Panc1 (cell line): Measurements from ENCODE around the gene SLC35A3. TPM values are rescaled to one million over a fixed set of nuclear protein-coding genes. Genes with fewer than 3 reads are reported as not detected.

Source experiments
- ATAC-seq: fragments of 200-7000 bp; cut with Tn5 transposase; 2 replicates; pipeline ENCODE4 v1.9.1; 2020; ENCODE audit warnings: mild to moderate bottlenecking, moderate library complexity
- BruUV-seq: library from RNA; stranded (reverse); fragments of 400-500 nt; replicated peaks from 2 replicates; lab custom pipeline; 2021; lab: Mats Ljungman, UMichigan
- CTCF ChIA-PET: fragments of 300-600 bp; sonication (Branson Sonifier 250); formaldehyde crosslinking; loops from one replicate; lab custom pipeline; 2022; ENCODE audit warnings: antibody characterized with exemption; lab: Charles Lee
- POLR2A ChIA-PET: fragments of 300-600 bp; sonication (Branson Sonifier 250); formaldehyde crosslinking; loops from one replicate; lab custom pipeline; 2022; ENCODE audit warnings: antibody characterized with exemption; lab: Charles Lee
- DNase-seq: peaks from one replicate; pipeline ENCODE4 v3.0.0-alpha.2; 2010; ENCODE audit warnings: low read depth, low spot score
- H3K27ac ChIP-seq: 2 replicates; pipeline ENCODE4 v1.5.1; 2011; ENCODE audit warnings: mild to moderate bottlenecking, low read length, inconsistent platforms
- H3K27me3 ChIP-seq: fragments of 200-500 bp; sonication (Bioruptor generic); 2 replicates; pipeline ENCODE4 v1.6.0; 2014; ENCODE audit warnings: low read length, inconsistent platforms; ENCODE audit not compliant: control insufficient read depth, insufficient read depth
- H3K36me3 ChIP-seq: fragments of 200-500 bp; sonication (Bioruptor generic); 2 replicates; pipeline ENCODE4 v1.5.1; 2014; ENCODE audit warnings: inconsistent platforms, mild to moderate bottlenecking, low read length, moderate library complexity; ENCODE audit not compliant: control insufficient read depth, insufficient read depth
- H3K4me1 ChIP-seq: 2 replicates; pipeline ENCODE4 v1.5.1; 2011; ENCODE audit warnings: inconsistent platforms, mild to moderate bottlenecking, low read length, moderate library complexity; ENCODE audit not compliant: control insufficient read depth, insufficient read depth
- H3K4me3 ChIP-seq, 2 experiments: 2 replicates each; pipeline ENCODE4 v1.5.1; 2011 to 2012; ENCODE audit warnings: low read depth in 2 of 2, low read length in 2 of 2, mild to moderate bottlenecking in 2 of 2, inconsistent platforms in 1 of 2, moderate library complexity in 1 of 2
- H3K9me3 ChIP-seq: fragments of 200-500 bp; sonication (Bioruptor generic); 2 replicates; pipeline ENCODE4 v1.5.1; 2014; ENCODE audit warnings: low read depth, mild to moderate bottlenecking, inconsistent platforms, low read length, moderate library complexity; ENCODE audit not compliant: control insufficient read depth, insufficient read depth
- CTCF ChIP-seq: fragments of 450-650 bp; IDR thresholded peaks from 2 replicates; pipeline ENCODE4 v1.5.1; 2017; ENCODE audit warnings: mild to moderate bottlenecking
- POLR2AphosphoS5 ChIP-seq: IDR thresholded peaks from 2 replicates; pipeline ENCODE4 v1.6.1; 2012; ENCODE audit warnings: mild to moderate bottlenecking, low read depth, low read length, moderate library complexity
- REST ChIP-seq, 2 experiments: IDR thresholded peaks; 2 replicates each; pipeline ENCODE4 v1.6.1; 2011 to 2012; ENCODE audit warnings: low read depth in 2 of 2, control low read depth in 1 of 2, low read length in 1 of 2, mild to moderate bottlenecking in 1 of 2, moderate library complexity in 1 of 2; ENCODE audit not compliant: insufficient read depth in 1 of 2
- SIN3A ChIP-seq: IDR thresholded peaks from 2 replicates; pipeline ENCODE4 v1.6.1; 2012; ENCODE audit warnings: low read depth, mild to moderate bottlenecking, low read length, moderate library complexity, borderline replicate concordance; ENCODE audit not compliant: insufficient read depth
- TCF7L2 ChIP-seq: IDR thresholded peaks from 2 replicates; pipeline ENCODE4 v1.6.1; 2011; ENCODE audit warnings: mild to moderate bottlenecking, low read depth, low read length, inconsistent platforms
- in situ Hi-C: cut with HindIII; loops from 2 replicates; pipeline ENCODE4 v1.10.0; 2016; ENCODE audit warnings: low sequenced_read_pairs, low pct_unique_long_range_greater_than_20kb
- intact Hi-C: fragments of 100-400 bp; cut with micrococcal nuclease; formaldehyde crosslinking; loops from one replicate; pipeline ENCODE4 v1.10.0; 2022; ENCODE audit not compliant: unreplicated experiment
- total RNA-seq: library from RNA; stranded (reverse); gene quantifications from one replicate; pipeline ENCODE4 v1.2.1, GENCODE V29; 2021; ENCODE audit not compliant: unreplicated experiment

Gene SLC35A3
- total RNA-seq, 1 experiment from 2014 or later: 15.9 TPM

- no peak overlapping the region for H3K27ac ChIP-seq
Measured at GRCh38 chr1:100051401-100051800, 81.6 kb downstream of the SLC35A3 start.

GRCh38 chr1:100051893-100052292 is 82.1 kb downstream of the SLC35A3 start:
- intact Hi-C loops: no loop called here
- TF ChIP-seq SIN3A (no peak), POLR2AphosphoS5 (no peak), TCF7L2 (no peak), REST (IDR thresholded peaks at IDR 0.05; ENCODE audit: insufficient read depth in 1 of 2, low read depth in 2 of 2, low read length in 1 of 2) (no peak), CTCF (no peak)
- ChIA-PET POLR2A (no interaction called here), CTCF (interaction anchor here (0.7 kb wide), 1 partner anchor 137 kb away, joined by 8 read pairs; no protein-coding TSS in a partner anchor)
- H3K4me1 ChIP-seq: no peaks in the 10 kb centered on the region
- H3K27me3 ChIP-seq: no peaks in the 10 kb centered on the region
- H3K27ac ChIP-seq: no peak overlapping the region
- DNase-seq (no peak), ATAC-seq (no peak)
- in situ Hi-C loops: no loop called here
- H3K4me3 ChIP-seq: no peak overlapping the region
- no peaks in the 10 kb centered on the region for H3K9me3 ChIP-seq
- no TSS peak for BruUV-seq
- H3K36me3 ChIP-seq: no peaks in the 10 kb centered on the region; the same call in 1 of the 2 replicates

More at GRCh38 chr1:100051401-100051800, 81.6 kb downstream of the SLC35A3 start:
- no TSS peak for BruUV-seq
- H3K4me3 ChIP-seq: no peak overlapping the region
- CTCF ChIA-PET: no interaction called here
- ATAC-seq: no peak
- no peaks in the 10 kb centered on the region; the same call in 1 of the 2 replicates for H3K36me3 ChIP-seq
- in situ Hi-C loops: no loop called here
- TF ChIP-seq SIN3A (no peak), TCF7L2 (no peak), CTCF (no peak), POLR2AphosphoS5 (no peak), REST (IDR thresholded peaks at IDR 0.05; ENCODE audit: insufficient read depth in 1 of 2, low read depth in 2 of 2, low read length in 1 of 2) (no peak)
- H3K4me1 ChIP-seq: no peaks in the 10 kb centered on the region
- POLR2A ChIA-PET: no interaction called here
- H3K27me3 ChIP-seq: no peaks in the 10 kb centered on the region
- DNase-seq: no peak
- intact Hi-C loops: no loop called here
- no peaks in the 10 kb centered on the region for H3K9me3 ChIP-seq
